GM18909 (cell line): ENCODE results near the gene MFSD2B.
"Not testable (repeated sequence)": the region's sequence is repeated elsewhere in the genome, so short reads cannot be mapped to it uniquely, and the experiment has no call there.

ENCODE experiments used
- ATAC-seq: cut with Tn5 transposase; IDR thresholded peaks from one replicate; pipeline ENCODE4 v1.9.1; 2021; ENCODE audit warnings: mild to moderate bottlenecking; ENCODE audit not compliant: unreplicated experiment, poor library complexity

MFSD2B gene

DNA sequence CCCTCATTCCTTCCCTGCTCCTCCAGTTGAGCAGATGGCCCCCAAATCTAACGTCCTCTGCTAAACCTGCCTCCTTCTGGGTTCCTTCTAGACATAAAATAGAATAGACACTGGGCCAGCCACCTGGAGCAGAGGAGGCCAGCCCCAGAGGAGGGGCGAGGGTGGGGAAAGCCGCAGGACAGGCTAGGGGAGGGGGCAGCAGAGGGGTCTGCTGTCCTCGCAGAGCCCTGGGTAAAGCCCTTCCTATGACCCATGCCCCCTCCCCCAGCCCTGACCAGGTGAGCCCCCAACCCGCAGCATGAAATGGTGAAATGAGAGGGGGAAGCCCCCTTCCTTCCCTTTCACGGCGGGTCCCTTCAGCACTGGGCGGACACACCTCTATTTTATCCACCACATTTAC is 7.8 kb downstream of the MFSD2B start:
- ATAC-seq = no peak

- no peak for ATAC-seq
Observed at GRCh38 chr2:24018241-24018640, 8.4 kb downstream of the MFSD2B start.

DNA sequence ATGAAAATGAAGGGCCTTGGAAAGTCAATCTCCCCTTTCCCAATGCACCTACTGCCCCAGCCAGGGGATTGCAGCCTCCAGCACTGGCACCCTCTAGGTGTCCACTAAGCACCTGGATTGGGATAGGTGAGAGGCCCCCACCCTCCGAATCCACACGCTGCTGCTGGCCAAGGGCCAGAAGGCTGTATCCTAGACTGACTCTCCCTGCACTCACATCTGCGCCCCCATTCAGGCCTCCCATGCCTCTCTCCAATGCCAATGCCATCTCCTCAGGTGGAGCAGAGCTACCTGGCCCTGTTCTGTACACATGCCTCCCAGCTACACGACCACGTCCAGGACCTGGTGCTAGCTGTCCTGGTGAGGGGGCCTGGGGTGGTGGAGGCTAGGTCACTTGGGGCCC is 9.8 kb downstream of the MFSD2B start:
- no peak for ATAC-seq

- ATAC-seq = no peak
Observed at GRCh38 chr2:24020244-24020643, 10.4 kb downstream of the MFSD2B start.

DNA sequence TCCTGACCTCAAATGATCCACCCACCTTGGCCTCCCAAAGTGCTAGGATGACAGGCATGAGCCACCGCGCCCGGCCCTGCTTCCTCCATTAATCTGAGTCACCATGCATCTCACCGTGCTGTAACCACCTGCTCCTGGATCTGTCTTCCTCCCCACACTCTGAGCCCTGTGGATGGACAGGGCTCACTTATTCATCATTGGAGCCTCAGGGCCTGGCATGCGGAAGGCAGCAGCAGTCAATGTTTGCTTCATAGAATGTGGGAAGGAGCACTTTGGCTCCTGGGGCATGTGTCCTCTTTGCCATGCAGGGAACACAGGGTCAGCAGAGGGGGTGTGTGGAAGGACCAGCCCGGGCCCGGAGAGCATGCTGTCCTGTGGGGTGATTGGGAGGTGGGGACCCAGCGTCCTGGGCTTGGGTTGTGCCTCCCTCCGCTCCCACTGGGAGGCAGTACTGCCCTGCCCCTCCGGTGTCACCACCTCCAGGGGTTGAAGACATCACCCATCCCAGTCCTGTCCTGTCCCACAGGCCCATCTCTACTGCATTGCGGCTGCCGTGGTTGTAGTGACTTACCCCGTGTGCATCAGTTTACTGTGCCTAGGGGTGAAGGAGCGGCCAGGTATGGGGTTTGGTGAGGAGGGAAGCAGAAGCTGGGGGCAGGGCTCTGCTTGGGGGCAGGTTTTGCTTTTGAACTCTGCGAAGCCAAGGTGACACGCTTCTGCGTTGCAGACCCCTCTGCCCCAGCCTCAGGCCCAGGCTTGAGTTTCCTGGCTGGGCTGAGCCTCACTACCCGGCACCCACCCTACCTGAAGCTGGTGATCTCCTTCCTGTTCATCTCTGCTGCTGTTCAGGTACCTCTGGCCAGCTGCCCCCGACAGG is 11.5 kb downstream of the MFSD2B start:
- ATAC-seq = no peak

DNA sequence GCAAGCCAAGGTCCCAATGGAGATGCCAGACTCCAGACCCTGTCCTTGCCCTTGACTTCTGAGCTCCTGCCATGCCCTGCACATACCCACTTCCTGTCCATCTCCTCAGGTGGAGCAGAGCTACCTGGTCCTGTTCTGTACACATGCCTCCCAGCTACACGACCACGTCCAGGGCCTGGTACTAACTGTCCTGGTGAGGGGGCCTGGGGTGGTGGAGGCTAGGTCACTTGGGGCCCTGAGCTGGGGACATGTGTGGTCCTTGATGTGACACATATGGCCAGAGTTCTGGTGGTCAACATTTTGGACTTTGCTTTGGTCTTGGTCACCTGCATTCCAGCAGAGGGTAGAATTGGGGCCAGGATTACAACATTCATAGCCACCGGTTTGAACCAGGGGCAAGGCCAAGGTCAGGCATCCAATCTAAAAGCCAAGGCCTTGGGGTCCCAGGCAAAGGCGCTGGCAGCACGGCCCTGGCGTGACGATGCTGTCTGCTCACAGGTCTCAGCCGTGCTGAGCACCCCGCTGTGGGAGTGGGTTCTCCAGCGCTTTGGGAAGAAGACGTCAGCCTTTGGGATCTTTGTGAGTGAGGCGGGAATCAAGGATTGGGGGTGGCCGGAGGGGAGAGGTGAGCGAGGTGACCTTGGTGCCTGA is 12.6 kb downstream of the MFSD2B start:
- no peak for ATAC-seq

GRCh38 chr2:24022975-24023575 is 13.2 kb downstream of the MFSD2B start:
- no peak for ATAC-seq

- no peak for ATAC-seq
Observed at GRCh38 chr2:24024018-24024417, 14.1 kb downstream of the MFSD2B start.

DNA sequence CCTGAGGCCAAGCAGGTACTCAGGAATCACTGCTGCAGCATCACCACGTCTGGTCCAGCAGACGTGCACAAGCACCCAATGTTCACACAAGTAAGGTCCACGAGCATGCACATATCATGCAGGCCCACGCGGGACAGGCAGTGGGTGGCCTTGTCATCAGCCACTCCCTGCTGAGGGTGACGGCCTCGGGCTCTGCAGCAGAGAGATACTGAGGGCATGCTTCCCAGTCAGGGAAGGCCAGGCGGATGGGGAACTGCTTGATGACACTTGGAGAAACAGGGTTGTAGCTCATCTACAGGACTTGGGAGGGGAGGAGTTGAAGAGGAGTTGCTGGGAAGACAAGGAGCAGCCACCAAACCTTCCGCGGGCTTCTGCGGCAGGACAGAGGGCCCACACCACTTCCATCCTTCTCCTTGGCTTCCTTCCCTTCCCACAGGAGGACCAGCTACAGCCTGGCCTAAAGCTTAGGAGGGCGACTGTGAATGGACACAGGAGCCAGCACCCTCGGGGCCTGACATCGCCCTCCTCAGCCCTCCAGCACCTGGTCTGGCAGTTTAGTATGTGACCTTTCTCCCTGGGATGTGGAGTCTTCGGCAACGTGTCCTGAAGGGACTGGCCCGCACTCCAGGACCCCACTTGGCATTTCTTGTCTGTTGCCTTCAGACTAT is 15.2 kb downstream of the MFSD2B start:
- no peak for ATAC-seq

GRCh38 chr2:24026233-24026632 is 16.3 kb downstream of the MFSD2B start:
- ATAC-seq = no peak

DNA sequence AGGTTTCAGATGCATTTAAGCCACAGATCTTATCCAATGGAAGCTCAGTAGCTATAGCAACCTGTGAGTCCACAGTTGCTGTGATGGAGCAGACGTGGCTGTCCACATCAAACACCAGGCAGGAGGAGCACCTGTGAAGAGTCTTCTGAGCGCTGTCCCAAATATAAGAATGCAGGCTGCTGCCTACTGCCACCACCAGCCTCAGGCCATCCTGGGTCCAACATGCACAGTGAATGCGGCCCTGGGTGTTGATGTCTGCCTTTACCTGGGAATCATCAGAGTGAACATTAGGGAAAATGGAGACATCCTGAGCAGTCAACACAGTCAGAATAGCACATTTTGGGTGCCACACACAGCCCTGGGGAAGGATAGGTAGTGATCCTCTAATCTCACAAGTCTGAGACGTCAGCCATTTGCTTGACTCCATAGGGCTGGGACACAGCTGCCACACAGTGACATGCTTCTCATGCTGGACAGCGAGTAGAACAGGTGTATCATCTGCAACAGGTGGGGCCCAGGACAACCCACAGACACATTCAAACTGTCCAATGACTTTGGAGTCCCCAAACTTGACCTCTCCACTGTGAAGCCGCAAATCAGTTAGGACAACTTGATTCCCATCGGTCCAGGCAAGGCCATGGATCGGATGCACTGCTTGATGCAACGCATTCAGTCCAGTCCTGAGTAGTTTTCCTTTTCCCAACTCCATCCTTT is 29.1 kb downstream of the MFSD2B start:
- ATAC-seq = no peak

DNA sequence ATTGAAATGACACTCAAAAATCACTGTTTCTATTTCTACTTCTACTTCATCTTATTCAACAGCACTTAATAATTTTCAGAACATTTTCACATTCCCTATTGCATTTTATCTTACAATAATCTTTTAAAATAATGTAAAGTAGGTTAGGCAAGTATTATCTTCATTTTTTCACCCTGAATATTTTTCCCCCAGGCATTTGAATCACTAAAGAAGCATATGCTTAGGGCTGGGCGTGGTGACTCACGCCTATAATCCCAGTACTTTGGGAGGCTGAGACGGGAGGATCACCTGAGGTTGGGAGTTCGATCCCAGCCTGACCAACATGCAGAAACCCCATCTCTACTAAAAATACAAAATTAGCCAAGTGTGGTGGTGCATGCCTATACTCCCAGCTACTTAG is 30.6 kb downstream of the MFSD2B start:
- no peak for ATAC-seq

- ATAC-seq = not testable (repeated sequence)
Observed at GRCh38 chr2:24043133-24043532, 33.2 kb downstream of the MFSD2B start.

- ATAC-seq = no peak
Observed at GRCh38 chr2:24045511-24046508, 35.9 kb downstream of the MFSD2B start.

DNA sequence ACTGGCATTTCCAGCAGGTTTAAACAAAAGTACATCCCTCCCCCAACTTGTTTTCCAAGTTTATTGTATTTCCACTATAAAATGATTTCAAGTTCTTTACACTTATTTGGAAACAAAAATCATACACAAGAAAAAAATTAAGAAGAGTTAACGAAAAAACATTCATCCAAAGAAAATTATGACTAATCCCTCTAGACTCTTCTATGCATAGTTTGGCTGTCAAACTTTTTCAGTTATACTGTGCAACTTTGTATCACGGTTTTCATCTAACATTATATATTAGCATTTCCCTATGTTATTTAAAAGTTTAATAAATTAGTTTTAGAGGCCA is 36.7 kb downstream of the MFSD2B start:
- ATAC-seq = no peak

- ATAC-seq = peak; percentile 99
Observed at GRCh38 chr2:24046930-24047702, 37.2 kb downstream of the MFSD2B start, which contains the start of gene WDCP. WDCP (minus strand) TSS chr2:24047391; CDS start chr2:24039494, 7,897 bp downstream.

- peak; percentile 0 for ATAC-seq
Observed at GRCh38 chr2:24047703-24048033, 37.8 kb downstream of the MFSD2B start.

DNA sequence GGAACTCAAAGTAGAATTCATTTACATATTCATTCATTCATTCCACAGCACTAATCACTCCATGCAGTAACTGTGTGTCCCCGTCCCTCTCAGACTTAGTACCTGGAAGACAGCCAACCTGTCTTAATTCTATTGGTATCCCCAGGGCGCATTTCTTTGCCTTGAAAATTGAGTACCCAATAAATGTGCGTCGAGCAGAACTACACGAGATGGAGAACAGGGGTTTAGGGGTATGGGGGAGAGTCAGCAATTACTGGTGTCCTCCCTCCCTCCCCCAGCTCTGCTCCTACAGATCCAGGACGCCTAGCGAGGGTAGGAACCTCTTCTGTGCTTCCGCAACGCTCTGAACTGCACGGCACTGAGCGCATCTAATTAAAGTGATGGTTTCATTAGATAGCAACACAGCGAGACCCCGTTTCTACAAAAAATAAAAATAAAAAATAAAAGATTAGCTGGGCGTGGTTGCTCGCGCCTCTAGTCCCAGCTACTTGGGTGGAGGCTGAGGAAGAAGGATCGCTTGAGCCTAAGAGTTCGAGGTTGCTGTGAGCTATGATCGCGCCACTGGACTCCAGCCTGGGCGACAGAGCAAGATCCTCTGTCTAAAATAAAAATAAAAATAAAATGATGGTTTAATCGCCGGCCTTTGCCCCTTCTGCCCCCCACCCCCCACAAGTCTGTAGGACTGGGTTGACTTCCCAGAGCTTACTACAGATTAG is 39.0 kb downstream of the MFSD2B start:
- ATAC-seq = no peak
